Heart left ventricle (tissue), 16 donors: ENCODE data around the gene PRR5. TPM values are rescaled to one million over a fixed set of nuclear protein-coding genes. Genes with fewer than 3 reads are reported as not detected.
"Not testable (repeated sequence)": the region's sequence is repeated elsewhere in the genome, so short reads cannot be mapped to it uniquely, and the experiment has no call there.

Experiments
- ATAC-seq, 4 donors: fragments of 200-7000 bp; cut with Tn5 transposase; one replicate each; pipeline ENCODE4 v1.9.1; 2020 to 2022; ENCODE audit warnings: moderate library complexity in 4 of 4, mild to moderate bottlenecking in 3 of 4, moderate number of reproducible peaks in 1 of 4
- DNase-seq, 5 donors: peaks; one replicate each; pipeline ENCODE4 v3.0.0-alpha.2; 2020
- H3K27ac ChIP-seq, 12 donors: fragments of 200-600 bp; sonication (generic) in 4 of 12; one replicate each; pipeline versions ENCODE4 v1.5.0 to v1.8.0; 2016 to 2022; ENCODE audit warnings: mild to moderate bottlenecking in 2 of 12
- H3K27me3 ChIP-seq, 9 donors: fragments of 200-600 bp; sonication (generic) in 2 of 9; one replicate each; pipeline versions ENCODE4 v1.5.1 to v1.8.0; 2016 to 2022; ENCODE audit warnings: mild to moderate bottlenecking in 3 of 9
- H3K36me3 ChIP-seq, 9 donors: fragments of 200-600 bp; sonication (generic) in 2 of 9; one replicate each; pipeline versions ENCODE4 v1.5.0 to v1.8.0; 2018 to 2022; ENCODE audit warnings: mild to moderate bottlenecking in 2 of 9
- H3K4me1 ChIP-seq, 12 donors: fragments of 200-600 bp; sonication (generic) in 4 of 12; one replicate each; pipeline versions ENCODE4 v1.5.0 to v1.8.0; 2016 to 2022; ENCODE audit warnings: mild to moderate bottlenecking in 3 of 12
- H3K4me3 ChIP-seq, 12 donors: fragments of 200-600 bp; sonication (generic) in 4 of 12; one replicate each; pipeline versions ENCODE4 v1.5.0 to v1.8.0; 2017 to 2022; ENCODE audit warnings: mild to moderate bottlenecking in 9 of 12, moderate library complexity in 4 of 12
- H3K9me3 ChIP-seq, 12 donors: fragments of 200-600 bp; sonication (generic) in 4 of 12; one replicate each; pipeline versions ENCODE4 v1.5.0 to v1.8.0; 2016 to 2022; ENCODE audit warnings: mild to moderate bottlenecking in 1 of 12
- POLR2A ChIP-seq, 2 donors: fragments of 450-650 bp; IDR thresholded peaks; one replicate each; pipeline ENCODE4 v1.6.1; 2017; ENCODE audit warnings: antibody characterized with exemption in 2 of 2, mild to moderate bottlenecking in 2 of 2, moderate library complexity in 2 of 2
- WGBS, 4 donors: extraction: QIAGEN DNeasy Blood & Tissue Kit in 2 of 4; methylation state at CpG; one replicate each; pipeline versions ENCODE4 v1.1.5 to v1.1.7; 2013 to 2018; 5-methylcytosine and 5-hydroxymethylcytosine counted together
- intact Hi-C, 10 donors: fragments of 100-400 bp; cut with DNase I; formaldehyde crosslinking; loops; one replicate each; pipeline versions ENCODE4 v1.11.1 to v1.14.2; 2022
- polyA plus RNA-seq, 2 donors: library from polyadenylated mRNA; stranded (reverse); fragments of 200-250 nt; gene quantifications; one replicate each; pipeline ENCODE4 v1.2.3, GENCODE V29; 2013
- total RNA-seq, 9 donors: library from RNA; depleted of rRNA in 2 of 9; stranded (reverse); fragments of >200 nt in 2 of 9; fragmentation: NEBNext Ultra II Directional in 3 of 9; extraction: Animal tissue kit (Norgen Biotek cat#: 25700) in 3 of 9; gene quantifications; one replicate each; pipeline versions ENCODE4 v1.1.0 to v1.2.4, GENCODE V29; 2016 to 2023
- TF ChIP-seq, protein P1 (sequence below), 12 donors: fragments of 200-600 bp; sonication (generic) in 4 of 12; IDR thresholded peaks; one replicate each; pipeline versions ENCODE4 v1.5.0 to v1.8.0; 2018 to 2022; ENCODE audit warnings: antibody characterized with exemption in 12 of 12, mild to moderate bottlenecking in 5 of 12
- donor health status: ischemic (EF 13 %, LVEDD 7.1; RV severe dilation, severe dysfunction).
- donor health status: healthy with polysubstance abuse.
- donor health status: DM: no; HTN: yes; CAD: no.
- donor health status: DM: no; HTN: no; CAD: no.
- donor health status: ischemic (EF 25% LVEDD 6.9; RV normal size, moderate dysfunction).
- donor health status: ischemic (EF 25% LVEDD 5.7; RV mildly dilated, moderate dysfunction).
- donor health status: healthy.
- donor health status: DM: yes; HTN: yes; CAD: no.
- donor health status: ischemic (EF 35%, LVEDD 5.7; RV mildly dilated, moderate dysfunction).
- donor health status: nonischemic (EF 11% LVEDD 7.7; RV severe dilation, severe dysfunction).
- donor health status: DM: yes; HTN: yes; CAD: no.
- donor health status: PGD.
- donor health status: ischemic (EF 29% LVEDD 5.4; RV normal size, mild dysfunction).
- donor health status: nonischemic (EF 23%, LVEDD 6.1; RV moderate dilation, normal function).

The PRR5 gene
- total and polyA plus RNA-seq, 11 donors = 1.6 to 9.5 (median 2.2) TPM

DNA sequence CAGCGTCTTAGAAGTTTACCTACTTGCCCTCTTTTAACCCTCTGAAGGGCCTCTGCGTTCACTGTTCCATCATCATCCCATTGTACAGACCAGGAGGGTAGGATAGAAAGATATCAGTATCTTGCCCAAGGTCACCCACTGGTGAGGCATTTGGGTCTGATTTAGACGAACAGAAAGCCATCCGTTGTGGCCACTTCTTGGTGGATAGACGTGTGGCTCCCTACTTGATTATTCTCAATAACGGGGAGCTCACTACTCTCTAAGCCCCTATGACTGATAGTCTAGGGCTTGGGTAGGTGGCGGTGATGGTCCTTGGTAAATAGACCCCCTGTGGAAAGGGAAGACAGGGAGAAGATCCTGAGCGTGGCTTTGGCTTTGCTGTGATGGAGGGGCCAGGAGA lies 28.6 kb upstream of the PRR5 start:
- H3K4me1 ChIP-seq = peaks cover 0 to 41% (median 8%) of the 10 kb centered on the region in 12 donors
- H3K27me3 ChIP-seq = peaks cover 0 to 10% (median 0%) of the 10 kb centered on the region in 9 donors
- intact Hi-C loops = no loop called here
- H3K27ac ChIP-seq = no peak overlapping the region
- H3K9me3 ChIP-seq = no peaks in the 10 kb centered on the region
- ATAC-seq (no peak), DNase-seq (no peak)
- no peak for TF ChIP-seq POLR2A (IDR thresholded peaks at IDR 0.05)
- TF ChIP-seq, protein P1, sequence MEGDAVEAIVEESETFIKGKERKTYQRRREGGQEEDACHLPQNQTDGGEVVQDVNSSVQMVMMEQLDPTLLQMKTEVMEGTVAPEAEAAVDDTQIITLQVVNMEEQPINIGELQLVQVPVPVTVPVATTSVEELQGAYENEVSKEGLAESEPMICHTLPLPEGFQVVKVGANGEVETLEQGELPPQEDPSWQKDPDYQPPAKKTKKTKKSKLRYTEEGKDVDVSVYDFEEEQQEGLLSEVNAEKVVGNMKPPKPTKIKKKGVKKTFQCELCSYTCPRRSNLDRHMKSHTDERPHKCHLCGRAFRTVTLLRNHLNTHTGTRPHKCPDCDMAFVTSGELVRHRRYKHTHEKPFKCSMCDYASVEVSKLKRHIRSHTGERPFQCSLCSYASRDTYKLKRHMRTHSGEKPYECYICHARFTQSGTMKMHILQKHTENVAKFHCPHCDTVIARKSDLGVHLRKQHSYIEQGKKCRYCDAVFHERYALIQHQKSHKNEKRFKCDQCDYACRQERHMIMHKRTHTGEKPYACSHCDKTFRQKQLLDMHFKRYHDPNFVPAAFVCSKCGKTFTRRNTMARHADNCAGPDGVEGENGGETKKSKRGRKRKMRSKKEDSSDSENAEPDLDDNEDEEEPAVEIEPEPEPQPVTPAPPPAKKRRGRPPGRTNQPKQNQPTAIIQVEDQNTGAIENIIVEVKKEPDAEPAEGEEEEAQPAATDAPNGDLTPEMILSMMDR (IDR thresholded peaks at IDR 0.05) = no peak
- 84 to 88% (median 87%) methylated on average over 8 of the region's 8 CpGs for WGBS, 4 donors
- no peak overlapping the region for H3K4me3 ChIP-seq
- no peaks in the 10 kb centered on the region for H3K36me3 ChIP-seq

DNA sequence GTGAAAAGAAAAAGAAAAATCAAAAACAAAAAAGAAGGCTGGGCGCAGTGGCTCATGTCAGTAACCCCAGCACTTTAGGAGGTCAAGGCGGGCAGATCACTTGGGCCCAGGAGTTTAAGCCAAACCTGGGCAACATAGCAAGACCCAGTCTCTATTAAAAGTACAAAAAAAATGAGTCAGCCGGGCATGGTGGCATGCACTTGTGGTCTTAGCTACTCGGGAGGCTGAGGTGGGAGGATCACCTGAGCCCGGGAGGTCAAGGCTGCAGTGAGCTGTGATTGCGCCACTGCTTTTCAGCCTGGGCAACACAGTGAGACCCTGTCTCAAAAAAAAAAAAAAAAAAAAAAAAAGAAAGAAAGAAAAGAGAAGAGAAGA lies 26.0 kb upstream of the PRR5 start:
- peaks cover 0 to 24% (median 5%) of the 10 kb centered on the region in 12 donors for H3K4me1 ChIP-seq
- H3K27ac ChIP-seq, H3K27me3 ChIP-seq, H3K36me3 ChIP-seq, H3K9me3 ChIP-seq, H3K4me3 ChIP-seq, ATAC-seq, intact Hi-C loops: not testable (repeated sequence)
- 88 to 91% (median 91%) methylated on average over 5 to 6 of the region's 6 CpGs for WGBS, 4 donors
- DNase-seq = peak in 2 of 5 donors; percentile 3 to 13

DNA sequence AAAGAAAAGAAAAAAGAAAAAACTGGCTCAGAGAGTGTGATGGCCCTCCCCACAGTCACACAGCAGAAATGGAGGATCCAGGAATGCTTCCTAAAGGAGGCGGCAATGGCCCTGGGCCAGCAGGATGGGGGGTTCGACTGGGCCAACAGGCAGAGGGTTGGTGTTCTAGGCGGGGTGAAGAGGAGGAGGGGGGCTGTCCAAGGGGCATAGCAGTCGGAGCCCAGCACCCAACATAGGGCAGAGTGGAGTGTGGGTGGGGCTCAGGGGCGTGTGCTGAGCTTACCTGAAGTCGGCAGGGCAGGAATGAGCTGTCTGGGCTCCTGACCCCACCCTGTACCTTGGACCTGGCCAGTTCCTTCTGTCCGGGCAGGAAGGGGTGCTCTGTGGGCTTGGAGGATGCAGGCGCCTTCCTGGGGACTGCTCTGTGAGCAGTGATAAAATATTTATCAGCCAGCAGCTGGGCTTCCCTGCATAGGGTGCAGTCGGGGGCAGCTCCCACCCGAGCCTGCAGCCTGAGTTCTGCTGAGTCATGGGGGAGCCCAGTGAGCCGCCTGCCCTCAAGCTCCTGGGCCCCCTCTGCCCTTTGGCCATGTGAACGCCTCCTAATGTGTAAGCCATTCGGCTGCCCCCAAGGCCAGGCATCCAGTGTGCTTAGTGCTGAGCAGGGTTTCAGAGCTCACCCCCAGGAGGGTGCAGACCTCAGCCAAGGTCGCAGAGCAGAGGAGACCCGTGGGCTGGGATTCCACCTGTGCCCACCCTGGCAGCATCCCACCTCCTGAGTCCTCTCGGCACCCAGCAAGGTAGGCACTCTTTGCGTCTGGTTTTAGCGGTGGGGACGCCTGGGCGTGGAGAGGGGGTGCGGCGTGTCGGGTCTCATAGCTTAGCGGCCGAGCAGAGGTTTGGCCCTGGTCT lies 25.3 kb upstream of the PRR5 start:
- Histone ChIP-seq H3K36me3 (no peaks in the 10 kb centered on the region), H3K27me3 (no peaks in the 10 kb centered on the region), H3K4me1 (peaks cover 0 to 24% (median 5%) of the 10 kb centered on the region in 12 donors), H3K27ac (no peak overlapping the region), H3K9me3 (no peaks in the 10 kb centered on the region), H3K4me3 (peak overlapping the region in 2 of 12 donors; percentile 2 to 12)
- intact Hi-C loops = no loop called here
- TF ChIP-seq, protein P1 (IDR thresholded peaks at IDR 0.05) = no peak
- no peak for TF ChIP-seq POLR2A (IDR thresholded peaks at IDR 0.05)
- peak in 3 of 4 donors; percentile 19 to 62 (median 31) for ATAC-seq
- DNase-seq = peak in 3 of 5 donors; percentile 18 to 52 (median 24)
- WGBS, 4 donors = 38 to 51% (median 43%) methylated on average over 10 to 25 of the region's 25 CpGs

DNA sequence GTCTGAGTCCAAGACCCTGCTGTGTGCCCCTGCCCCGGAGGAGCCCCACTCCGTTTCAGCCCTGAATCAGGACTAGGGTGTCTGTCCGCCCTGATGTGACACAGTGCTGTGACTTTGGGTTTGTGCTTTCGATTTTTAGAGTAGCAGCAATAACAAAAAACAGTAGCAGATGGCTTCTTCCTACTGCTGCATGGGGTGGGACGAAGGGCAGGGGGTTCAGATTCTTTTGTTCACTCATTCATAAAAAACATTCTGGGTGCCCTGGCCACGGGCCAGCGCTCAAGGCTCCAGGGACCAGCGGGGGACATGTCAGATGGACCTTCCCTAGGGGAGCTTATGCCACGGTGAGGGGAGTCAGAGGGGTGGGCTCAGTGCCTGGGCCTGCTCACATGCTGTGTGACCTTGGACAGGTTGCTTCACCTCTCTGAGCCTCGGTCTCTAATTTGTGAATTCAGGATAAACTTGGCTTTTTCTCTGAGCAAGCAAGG lies 24.6 kb upstream of the PRR5 start:
- intact Hi-C loops = no loop called here
- H3K27me3 ChIP-seq = no peaks in the 10 kb centered on the region
- WGBS, 4 donors = 63 to 85% (median 75%) methylated on average over 10 of the region's 10 CpGs
- peak overlapping the region in 2 of 12 donors; percentile 2 to 12 for H3K4me3 ChIP-seq
- no peaks in the 10 kb centered on the region for H3K9me3 ChIP-seq
- H3K27ac ChIP-seq = no peak overlapping the region
- H3K36me3 ChIP-seq = no peaks in the 10 kb centered on the region
- H3K4me1 ChIP-seq = peaks cover 0 to 26% (median 5%) of the 10 kb centered on the region in 12 donors
- ATAC-seq (no peak), DNase-seq (peak in 1 of 5 donors; percentile 40)
- no peak for TF ChIP-seq POLR2A (IDR thresholded peaks at IDR 0.05)
- TF ChIP-seq, protein P1 (IDR thresholded peaks at IDR 0.05) = no peak
